Tibial artery (tissue), 4 donors: Measurements from ENCODE around the gene FSTL4.

ENCODE experiments used
- DNase-seq, 2 donors: peaks; one replicate each; pipeline ENCODE4 v3.0.0-alpha.2; 2019
- H3K27ac ChIP-seq, 2 donors: fragments of 200-600 bp; sonication (generic) in 1 of 2; 1 replicate in 1 of 2; 2 replicates in 1 of 2; pipeline ENCODE4 v1.5.1; 2018 to 2019; ENCODE audit warnings: mild to moderate bottlenecking in 1 of 2
- H3K27me3 ChIP-seq, 2 donors: fragments of 200-600 bp; sonication (generic) in 1 of 2; one replicate each; pipeline versions ENCODE4 v1.5.1 to v1.6.0; 2016 to 2019
- H3K36me3 ChIP-seq, 3 donors: fragments of 200-600 bp; sonication (generic) in 2 of 3; one replicate each; pipeline ENCODE4 v1.5.1; 2016 to 2019; ENCODE audit warnings: mild to moderate bottlenecking in 2 of 3
- H3K4me1 ChIP-seq, 4 donors: fragments of 200-600 bp; sonication (generic) in 2 of 4; 1 replicate in 3 of 4; 2 replicates in 1 of 4; pipeline ENCODE4 v1.5.1; 2016 to 2019
- H3K4me3 ChIP-seq, 2 donors: fragments of 200-600 bp; sonication (generic) in 1 of 2; 1 replicate in 1 of 2; 2 replicates in 1 of 2; pipeline ENCODE4 v1.5.1; 2018 to 2019; ENCODE audit warnings: mild to moderate bottlenecking in 2 of 2
- H3K9me3 ChIP-seq, 3 donors: fragments of 200-600 bp; sonication (generic) in 1 of 3; one replicate each; pipeline ENCODE4 v1.5.1; 2016 to 2019
- CTCF ChIP-seq, 2 experiments: fragments of 200-600 bp in 1 of 2; fragments of 450-650 bp in 1 of 2; IDR thresholded peaks; one replicate each; pipeline ENCODE4 v1.5.1; 2017 to 2019; ENCODE audit warnings: antibody characterized with exemption in 2 of 2, mild to moderate bottlenecking in 1 of 2, moderate library complexity in 1 of 2
- intact Hi-C: fragments of 100-400 bp; cut with DNase I; formaldehyde crosslinking; loops from one replicate; pipeline ENCODE4 v1.15.0; 2023; ENCODE audit warnings: low total_unique reads

FSTL4 gene

GRCh38 chr5:133441166-133441815 lies 171.1 kb downstream of the FSTL4 start:
- no peaks in the 10 kb centered on the region for H3K27me3 ChIP-seq
- H3K4me3 ChIP-seq, result no peak overlapping the region
- no peaks in the 10 kb centered on the region for H3K36me3 ChIP-seq
- no peak for TF ChIP-seq CTCF (IDR thresholded peaks at IDR 0.05)
- H3K9me3 ChIP-seq, result no peaks in the 10 kb centered on the region
- intact Hi-C loops, result no loop called here
- no peak for DNase-seq
- peak overlapping the region; percentile 61 to 80 for H3K27ac ChIP-seq
- H3K4me1 ChIP-seq, result peaks cover 0 to 25% (median 17%) of the 10 kb centered on the region in 4 donors

GRCh38 chr5:133440467-133441115 lies 171.8 kb downstream of the FSTL4 start:
- peaks cover 0 to 32% (median 17%) of the 10 kb centered on the region in 4 donors for H3K4me1 ChIP-seq
- no peaks in the 10 kb centered on the region for H3K27me3 ChIP-seq
- intact Hi-C loops, result no loop called here
- no peaks in the 10 kb centered on the region for H3K36me3 ChIP-seq
- H3K4me3 ChIP-seq, result no peak overlapping the region
- peak; percentile 63 to 84 for DNase-seq
- no peak for TF ChIP-seq CTCF (IDR thresholded peaks at IDR 0.05)
- H3K9me3 ChIP-seq, result no peaks in the 10 kb centered on the region
- H3K27ac ChIP-seq, result peak overlapping the region; percentile 61 to 80

GRCh38 chr5:133439859-133440258 lies 172.5 kb downstream of the FSTL4 start:
- no peak for DNase-seq
- Histone ChIP-seq H3K9me3 (no peaks in the 10 kb centered on the region), H3K27me3 (no peaks in the 10 kb centered on the region), H3K27ac (peak overlapping the region; percentile 61 to 80), H3K4me3 (no peak overlapping the region), H3K4me1 (peaks cover 0 to 40% (median 17%) of the 10 kb centered on the region in 4 donors), H3K36me3 (no peaks in the 10 kb centered on the region)
- intact Hi-C loops, result no loop called here
- no peak for TF ChIP-seq CTCF (IDR thresholded peaks at IDR 0.05)

GRCh38 chr5:133438487-133438886 lies 173.9 kb downstream of the FSTL4 start:
- Histone ChIP-seq H3K4me1 (peaks cover 0 to 51% (median 19%) of the 10 kb centered on the region in 4 donors), H3K27ac (no peak overlapping the region), H3K27me3 (no peaks in the 10 kb centered on the region), H3K4me3 (no peak overlapping the region), H3K9me3 (no peaks in the 10 kb centered on the region), H3K36me3 (no peaks in the 10 kb centered on the region)
- intact Hi-C loops, result no loop called here
- no peak for TF ChIP-seq CTCF (IDR thresholded peaks at IDR 0.05)
- DNase-seq, result no peak

GRCh38 chr5:133434336-133434735 lies 178.0 kb downstream of the FSTL4 start:
- H3K36me3 ChIP-seq, result no peaks in the 10 kb centered on the region
- DNase-seq, result no peak
- TF ChIP-seq CTCF (IDR thresholded peaks at IDR 0.05), result no peak
- H3K4me3 ChIP-seq, result no peak overlapping the region
- peaks cover 0 to 44% (median 2%) of the 10 kb centered on the region in 4 donors for H3K4me1 ChIP-seq
- intact Hi-C loops, result no loop called here
- peak overlapping the region in 1 of 2 donors; percentile 58 for H3K27ac ChIP-seq
- no peaks in the 10 kb centered on the region for H3K27me3 ChIP-seq
- H3K9me3 ChIP-seq, result no peaks in the 10 kb centered on the region
